GM18858 (cell line): ENCODE data around the gene MVB12B.

Source experiments
- ATAC-seq: cut with Tn5 transposase; IDR thresholded peaks from one replicate; pipeline ENCODE4 v1.9.1; 2021; ENCODE audit not compliant: unreplicated experiment

MVB12B gene

GRCh38 chr9:126514037-126514821 lies 187.6 kb downstream of the MVB12B start:
- no peak for ATAC-seq

DNA sequence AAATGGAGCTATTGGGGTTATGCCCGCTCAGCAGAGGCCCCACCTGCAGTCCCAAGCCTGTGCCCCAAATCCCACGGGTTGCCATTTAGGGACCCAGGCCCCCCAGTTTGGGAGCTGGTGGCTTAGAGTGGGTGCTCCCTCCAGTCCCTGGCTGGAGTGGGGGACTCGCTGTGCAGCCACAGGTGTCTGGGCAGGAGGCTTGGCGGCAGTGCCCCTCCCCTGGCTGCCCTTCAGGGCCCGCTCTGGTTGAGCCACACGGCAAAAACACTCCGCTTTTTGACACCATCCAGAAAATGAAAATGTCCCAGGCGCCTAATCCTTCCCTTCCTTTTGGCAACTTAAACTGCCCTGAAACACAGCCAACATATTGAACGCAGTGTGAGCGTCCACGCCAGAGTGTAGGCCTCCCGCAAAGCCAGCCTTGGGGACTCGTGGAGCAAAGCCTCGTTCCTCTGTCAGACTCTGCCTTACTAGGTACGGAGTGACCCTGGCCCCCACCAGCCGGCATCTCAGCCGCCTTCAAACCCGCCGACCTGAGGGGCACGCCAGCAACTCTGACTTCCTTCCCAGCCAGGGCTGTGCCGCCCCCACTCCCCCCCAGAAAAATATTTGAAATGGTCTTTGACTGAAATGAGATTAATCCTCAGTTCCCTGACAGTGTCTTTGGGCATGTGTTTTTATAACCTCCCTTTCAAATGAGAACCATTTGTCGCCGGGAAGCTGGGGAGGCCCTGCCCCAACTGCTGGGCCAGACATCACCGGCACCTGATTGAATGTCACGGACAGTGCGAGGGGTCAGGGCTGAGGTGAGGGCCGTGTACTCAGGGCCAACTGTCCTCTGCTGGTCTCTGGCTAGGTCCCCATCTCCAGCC lies 188.6 kb downstream of the MVB12B start:
- no peak for ATAC-seq

- ATAC-seq: no peak
These were observed 189.4 kb downstream of the MVB12B start for GRCh38 chr9:126515873-126516505.

DNA sequence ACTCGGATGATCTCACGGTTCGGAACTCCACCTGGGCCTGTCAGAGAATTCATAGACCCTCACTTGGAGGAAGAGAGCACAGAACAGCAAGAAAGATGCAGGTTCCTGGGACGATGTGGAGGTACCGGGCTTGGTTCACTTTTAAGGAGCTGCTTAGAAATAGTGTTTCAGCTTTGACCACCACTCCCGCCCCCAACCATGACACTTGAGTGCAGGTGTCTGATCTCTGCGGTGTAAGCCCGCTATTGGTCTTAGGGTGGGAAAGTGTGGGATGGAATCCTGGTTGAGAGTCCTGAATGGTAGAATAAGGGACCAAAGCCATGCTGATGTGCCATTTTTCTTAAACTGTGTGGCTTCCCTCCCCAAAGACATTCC lies 189.9 kb downstream of the MVB12B start:
- ATAC-seq: no peak

GRCh38 chr9:126516936-126517832 lies 190.6 kb downstream of the MVB12B start:
- no peak for ATAC-seq

GRCh38 chr9:126517833-126518356 lies 191.3 kb downstream of the MVB12B start:
- no peak for ATAC-seq

GRCh38 chr9:126518763-126519162 lies 192.1 kb downstream of the MVB12B start:
- ATAC-seq: no peak

DNA sequence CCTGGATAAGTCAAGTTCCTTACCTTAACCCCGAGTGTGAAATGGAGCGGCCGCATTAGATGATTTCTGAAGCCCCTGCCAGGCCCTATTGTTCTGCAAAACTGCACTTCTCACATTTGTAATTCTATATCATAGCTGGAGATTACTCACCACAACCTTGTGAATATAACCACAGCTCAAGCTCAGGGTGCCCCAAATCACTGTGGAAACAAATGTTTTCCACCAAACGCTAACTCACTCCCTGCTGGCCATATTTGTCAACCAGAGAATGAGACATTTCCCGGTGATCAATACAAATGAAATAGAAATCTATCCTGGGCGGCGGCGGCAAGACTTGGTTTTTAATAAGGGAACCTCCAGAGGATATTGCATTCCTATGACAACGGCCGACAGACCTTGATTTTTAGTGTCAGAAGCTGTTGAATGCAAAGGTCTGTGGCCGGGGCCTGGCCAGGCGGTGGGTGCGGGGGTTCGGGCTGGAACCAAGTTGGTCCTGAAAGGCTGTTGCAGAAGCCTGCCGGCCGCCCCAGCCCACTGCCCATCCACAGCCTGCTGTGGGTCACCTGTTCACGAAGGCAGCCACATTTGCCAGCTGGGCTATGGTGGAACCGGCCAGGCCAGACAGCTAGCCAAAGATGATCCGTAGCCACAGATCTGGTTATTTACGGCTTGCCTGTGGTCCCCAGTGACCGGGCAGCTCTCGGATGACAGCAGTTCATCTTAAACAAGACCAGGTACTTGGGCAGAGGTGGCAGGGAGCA lies 193.2 kb downstream of the MVB12B start:
- ATAC-seq: no peak

DNA sequence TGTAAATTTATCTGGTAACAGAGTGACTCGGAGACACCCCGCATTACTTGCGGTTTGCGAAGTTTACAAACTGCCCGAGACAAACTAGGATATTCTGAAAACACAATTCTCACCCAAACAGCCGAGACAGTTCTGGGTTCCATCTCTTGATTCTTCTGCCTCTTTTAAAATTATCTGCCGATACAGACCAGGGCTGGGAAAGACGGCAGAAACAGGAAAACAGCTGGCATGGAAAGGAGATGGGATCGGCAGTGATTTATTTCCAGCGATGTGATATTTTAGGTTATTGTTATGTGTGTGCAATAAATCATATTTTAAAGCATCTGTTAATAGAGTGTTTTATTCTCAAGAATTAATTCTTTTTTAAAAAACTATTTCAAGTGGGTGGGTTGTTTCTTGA lies 193.8 kb downstream of the MVB12B start:
- ATAC-seq: no peak

DNA sequence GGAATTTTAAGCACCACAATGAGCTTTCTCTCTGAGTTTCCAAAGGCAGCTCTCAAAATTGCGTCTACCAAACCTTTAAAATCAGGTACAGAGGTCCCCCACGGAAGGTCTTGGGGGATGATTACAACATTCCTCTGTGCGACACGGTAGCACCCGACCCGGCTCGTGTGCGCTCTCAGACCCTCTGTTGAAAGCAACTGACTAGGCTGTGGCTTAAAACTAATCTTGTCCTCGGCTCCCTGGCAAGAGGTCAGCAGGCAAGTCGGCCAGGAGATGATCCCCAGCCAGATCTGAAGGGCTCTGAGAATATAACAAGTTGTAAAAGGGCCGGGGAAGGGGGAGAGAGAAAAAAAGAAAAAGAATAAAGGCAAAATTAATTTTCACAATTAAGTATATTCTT lies 194.5 kb downstream of the MVB12B start:
- ATAC-seq: no peak

DNA sequence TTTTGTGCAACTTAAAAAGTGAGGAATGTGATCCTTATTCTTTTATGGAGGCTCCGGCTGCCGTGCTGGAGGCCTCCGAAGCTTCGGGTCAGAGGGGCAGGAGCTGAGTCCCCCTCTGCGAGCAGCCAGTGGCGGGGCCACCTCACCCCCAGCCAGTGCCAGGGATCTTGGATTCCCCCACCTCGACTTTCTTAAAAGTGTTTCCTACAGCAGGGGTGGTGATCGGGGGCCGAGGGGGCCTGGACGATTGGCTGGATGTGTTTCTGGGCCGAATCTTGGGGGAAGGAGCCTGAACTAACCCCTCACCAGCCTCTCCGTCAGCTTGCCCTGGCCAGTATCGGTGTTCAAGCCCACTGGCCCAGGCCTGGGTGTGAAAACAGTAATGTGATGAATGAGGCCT lies 194.9 kb downstream of the MVB12B start:
- ATAC-seq: no peak

DNA sequence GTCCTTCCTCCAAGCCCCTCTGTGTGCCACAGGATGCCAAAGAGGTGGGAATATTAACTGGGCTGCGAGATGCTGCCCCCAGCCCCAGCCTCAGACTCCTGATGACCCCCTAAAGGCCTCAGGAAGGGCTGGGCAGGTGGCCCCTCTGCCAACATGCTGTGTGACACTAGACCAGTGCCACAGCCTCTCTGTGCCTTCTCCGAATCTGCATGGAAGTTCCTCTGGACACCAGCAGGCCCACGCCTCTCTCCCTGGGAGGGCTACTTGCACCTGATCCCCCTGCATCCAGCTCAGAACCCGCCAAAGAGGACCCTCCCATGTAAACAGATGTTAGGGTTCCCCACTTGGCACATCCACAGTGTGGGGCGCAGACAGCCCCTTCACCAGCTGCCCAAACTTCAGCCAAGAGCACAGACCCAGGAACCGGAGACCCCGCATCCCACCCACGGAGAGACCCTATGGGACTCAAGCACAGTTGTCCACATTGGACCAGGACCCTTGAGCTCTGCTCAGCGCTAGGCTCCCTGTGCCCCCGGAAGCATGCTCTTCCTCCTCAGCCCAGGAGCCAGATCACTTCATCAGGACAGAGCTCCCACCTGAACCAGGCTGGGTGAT lies 195.5 kb downstream of the MVB12B start:
- ATAC-seq: no peak

GRCh38 chr9:126522612-126523356 lies 196.2 kb downstream of the MVB12B start:
- no peak for ATAC-seq

DNA sequence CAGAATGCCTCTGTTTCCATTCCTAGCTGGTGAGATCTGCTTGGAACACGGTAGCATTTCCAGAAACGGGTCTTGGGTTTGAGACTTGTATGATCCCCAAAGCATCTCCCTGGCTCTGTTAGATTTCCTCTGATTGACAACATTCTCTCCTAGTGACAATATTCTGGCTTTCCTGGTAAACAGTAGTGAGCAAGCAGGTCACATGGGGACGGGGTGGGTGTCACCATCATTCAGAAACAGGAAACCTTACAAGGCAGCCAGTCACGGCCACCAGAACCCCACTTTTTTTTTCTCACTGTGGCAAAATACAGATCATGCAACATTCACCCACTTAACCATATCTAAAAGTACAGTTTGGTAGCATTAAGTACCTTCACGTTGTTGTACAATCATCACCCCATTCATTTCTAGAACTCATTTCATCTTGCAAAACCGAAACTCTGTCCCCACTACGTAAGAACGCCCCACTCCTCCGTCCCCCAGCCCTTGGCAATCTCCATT lies 197.0 kb downstream of the MVB12B start:
- ATAC-seq: no peak

- no peak for ATAC-seq
These were observed 197.9 kb downstream of the MVB12B start for GRCh38 chr9:126524353-126525077.

DNA sequence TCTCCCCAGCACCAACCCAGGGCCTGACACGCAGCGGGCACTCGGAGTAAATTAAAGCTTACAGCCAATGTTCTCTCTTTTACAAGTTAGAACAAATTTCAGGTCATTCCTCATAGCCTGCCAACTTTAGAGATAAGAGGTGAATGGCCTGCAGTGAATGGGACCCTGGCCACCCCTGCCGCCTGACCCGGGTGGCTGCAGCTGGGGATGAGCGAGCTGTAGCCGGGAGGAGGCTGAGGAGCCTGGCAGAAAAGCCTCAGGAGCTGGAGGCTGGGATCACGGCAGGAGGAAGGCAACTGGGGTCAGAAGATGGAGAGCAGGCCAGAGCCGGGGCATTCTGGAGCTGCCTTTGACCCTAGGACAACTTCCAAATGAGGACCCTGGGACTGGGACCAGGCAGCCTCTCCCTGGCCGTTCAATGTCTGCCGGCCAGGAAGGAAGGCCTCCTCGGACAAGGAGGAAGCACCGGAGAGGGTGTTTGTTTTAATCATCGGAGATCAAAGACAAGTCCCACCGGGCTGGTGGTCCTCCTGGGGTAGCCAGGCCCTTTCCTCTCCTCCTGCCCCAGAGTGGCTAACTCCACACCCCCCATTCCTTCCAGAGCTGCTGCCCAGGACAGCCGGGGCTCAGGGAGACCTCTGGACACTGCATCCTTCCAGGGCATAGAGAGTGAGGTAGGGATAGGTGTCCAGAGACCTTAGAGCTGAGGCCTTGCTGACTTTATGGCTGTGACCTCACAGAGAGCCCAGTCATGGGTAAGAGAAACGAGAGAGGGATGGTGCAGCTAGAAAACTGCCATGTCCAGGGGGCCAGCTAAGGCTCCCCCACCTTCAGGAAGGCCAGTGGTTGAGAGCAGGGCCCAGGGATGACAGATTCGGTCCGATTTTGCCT lies 199.8 kb downstream of the MVB12B start:
- ATAC-seq: no peak
